Stimulated activated CD4-positive, alpha-beta T cell treated with anti-CD3 and anti-CD28 coated beads, Interleukin-4, amount 100 ng/mL, for 48 hours (primary cell): Measurements from ENCODE around the gene PCDHA2.
"Not testable (repeated sequence)": the region's sequence is repeated elsewhere in the genome, so short reads cannot be mapped to it uniquely, and the experiment has no call there.

Source experiments
- DNase-seq, 2 donors: peaks; one replicate each; pipeline ENCODE4 v3.0.0-alpha.2; 2020; ENCODE audit warnings: low read depth in 2 of 2

Gene PCDHA2

GRCh38 chr5:140821375-140822280 lies 27.0 kb downstream of the PCDHA2 start, which contains the start of gene PCDHA5:
Gene PCDHA5 (plus strand): TSS chr5:140821613.
- DNase-seq = peak; percentile 10 to 42

- DNase-seq = no peak
These were observed 27.6 kb downstream of the PCDHA2 start for GRCh38 chr5:140822281-140822629.

GRCh38 chr5:140822969-140823368 lies 28.3 kb downstream of the PCDHA2 start:
- DNase-seq = not testable (repeated sequence)

GRCh38 chr5:140823475-140823874 lies 28.8 kb downstream of the PCDHA2 start:
- DNase-seq = no peak

GRCh38 chr5:140827704-140828361 lies 33.2 kb downstream of the PCDHA2 start, which contains the start of gene PCDHA6:
Gene PCDHA6 (plus strand): TSS chr5:140827960. CDS start chr5:140828092, 132 bp downstream.
- no peak for DNase-seq

- no peak for DNase-seq
These were observed 33.7 kb downstream of the PCDHA2 start for GRCh38 chr5:140828362-140828737.

GRCh38 chr5:140829511-140830501 lies 35.2 kb downstream of the PCDHA2 start:
- DNase-seq = not testable (repeated sequence)

- no peak for DNase-seq
These were observed 39.3 kb downstream of the PCDHA2 start, which contains the start of gene PCDHA7 for GRCh38 chr5:140833993-140834392. Gene PCDHA7 (plus strand): TSS chr5:140834269. CDS start chr5:140834384, 115 bp downstream.

- not testable (repeated sequence) for DNase-seq
These were observed 39.9 kb downstream of the PCDHA2 start for GRCh38 chr5:140834439-140835008.

- DNase-seq = no peak
These were observed 41.2 kb downstream of the PCDHA2 start for GRCh38 chr5:140835622-140836510.

- no peak for DNase-seq
These were observed 46.6 kb downstream of the PCDHA2 start, which contains the start of gene PCDHA8 for GRCh38 chr5:140840978-140841962. Gene PCDHA8 (plus strand): TSS chr5:140841187. CDS start chr5:140841322, 135 bp downstream.

- no peak for DNase-seq
These were observed 48.4 kb downstream of the PCDHA2 start for GRCh38 chr5:140842798-140843733.
